Smooth muscle cell (in vitro differentiated cells): ENCODE data around the gene RPS26. TPM values are rescaled to one million over a fixed set of nuclear protein-coding genes. Genes with fewer than 3 reads are reported as not detected.

Source experiments
- DNase-seq: peaks from one replicate; lab custom pipeline; 2025; ENCODE audit not compliant: unreplicated experiment; lab: John Stamatoyannopoulos, UW
- H2AFZ ChIP-seq: fragments of 200-600 bp; sonication (generic); 2 replicates; pipeline ENCODE4 v1.6.0; 2016; ENCODE audit warnings: antibody characterized with exemption, low read depth, mild to moderate bottlenecking
- H3F3A ChIP-seq: fragments of 200-600 bp; sonication (generic); 2 replicates; pipeline ENCODE4 v1.6.0; 2017; ENCODE audit warnings: antibody characterized with exemption, low read depth
- H3K27ac ChIP-seq: fragments of 200-600 bp; sonication (generic); 2 replicates; pipeline ENCODE4 v1.5.1; 2016; ENCODE audit warnings: low read depth, mild to moderate bottlenecking
- H3K27me3 ChIP-seq: fragments of 200-600 bp; sonication (generic); 2 replicates; pipeline ENCODE4 v1.6.1; 2016; ENCODE audit warnings: low read depth, mild to moderate bottlenecking
- H3K36me3 ChIP-seq: fragments of 200-600 bp; sonication (generic); 2 replicates; pipeline ENCODE4 v1.5.1; 2016; ENCODE audit warnings: low read depth
- H3K4me1 ChIP-seq: fragments of 200-600 bp; sonication (generic); 2 replicates; pipeline ENCODE4 v1.5.1; 2016; ENCODE audit warnings: low read depth
- H3K4me2 ChIP-seq: fragments of 200-600 bp; sonication (generic); 2 replicates; pipeline ENCODE4 v1.6.0; 2016; ENCODE audit warnings: mild to moderate bottlenecking
- H3K4me3 ChIP-seq: fragments of 200-600 bp; sonication (generic); 2 replicates; pipeline ENCODE4 v1.5.1; 2016; ENCODE audit warnings: mild to moderate bottlenecking
- H3K79me2 ChIP-seq: fragments of 200-600 bp; sonication (generic); 2 replicates; pipeline ENCODE4 v1.6.0; 2016; ENCODE audit warnings: low read depth, mild to moderate bottlenecking
- H3K9ac ChIP-seq: fragments of 200-600 bp; sonication (generic); 2 replicates; pipeline ENCODE4 v1.6.0; 2016; ENCODE audit warnings: low read depth
- H3K9me3 ChIP-seq: fragments of 200-600 bp; sonication (generic); replicated peaks from 2 replicates; pipeline ENCODE4 v1.5.1; 2016; ENCODE audit warnings: low read depth
- H4K20me1 ChIP-seq: fragments of 200-600 bp; sonication (generic); 2 replicates; pipeline ENCODE4 v1.6.0; 2016; ENCODE audit warnings: low read depth
- CTCF ChIP-seq: fragments of 200-600 bp; sonication (generic); IDR thresholded peaks from 2 replicates; pipeline ENCODE4 v1.5.1; 2017; ENCODE audit warnings: borderline replicate concordance, mild to moderate bottlenecking, antibody characterized with exemption; ENCODE audit not compliant: insufficient read depth, poor library complexity, severe bottlenecking
- WGBS: methylation state at CpG from one replicate; pipeline ENCODE4 v1.1.7; 2016; ENCODE audit warnings: low lambda C conversion rate; 5-methylcytosine and 5-hydroxymethylcytosine counted together
- polyA plus RNA-seq: library from polyadenylated mRNA; unstranded; fragments of >200 nt; fragmentation: Nextera tagmentation; extraction: Ambion mirVana; gene quantifications from 2 replicates; pipeline ENCODE4 v1.2.1, GENCODE V29; 2016
- total RNA-seq: library from RNA; depleted of rRNA; stranded (reverse); fragments of >200 nt; gene quantifications from 2 replicates; pipeline ENCODE4 v1.2.3, GENCODE V29; 2014

The RPS26 gene
- total and polyA plus RNA-seq, 2 experiments from 2014 or later: 282 to 845 TPM

- WGBS: 47% methylated on average over 2 of the region's 2 CpGs
- H3K9ac ChIP-seq: no peak overlapping the region
- no peaks in the 10 kb centered on the region for H3K79me2 ChIP-seq
- no peaks in the 10 kb centered on the region for H3K27me3 ChIP-seq
- no peak overlapping the region for H3K27ac ChIP-seq
- no peaks in the 10 kb centered on the region for H3F3A ChIP-seq
- no peak overlapping the region for H2AFZ ChIP-seq
- H3K4me1 ChIP-seq: peaks cover 8% of the 10 kb centered on the region
- no peaks in the 10 kb centered on the region for H3K9me3 ChIP-seq
- DNase-seq: no peak
- H3K4me2 ChIP-seq: no peak overlapping the region
- no peaks in the 10 kb centered on the region for H4K20me1 ChIP-seq
- TF ChIP-seq CTCF: no peak
- H3K4me3 ChIP-seq: no peak overlapping the region
- no peaks in the 10 kb centered on the region for H3K36me3 ChIP-seq
Measured at GRCh38 chr12:56010111-56010570, 31.6 kb upstream of the RPS26 start.

DNA sequence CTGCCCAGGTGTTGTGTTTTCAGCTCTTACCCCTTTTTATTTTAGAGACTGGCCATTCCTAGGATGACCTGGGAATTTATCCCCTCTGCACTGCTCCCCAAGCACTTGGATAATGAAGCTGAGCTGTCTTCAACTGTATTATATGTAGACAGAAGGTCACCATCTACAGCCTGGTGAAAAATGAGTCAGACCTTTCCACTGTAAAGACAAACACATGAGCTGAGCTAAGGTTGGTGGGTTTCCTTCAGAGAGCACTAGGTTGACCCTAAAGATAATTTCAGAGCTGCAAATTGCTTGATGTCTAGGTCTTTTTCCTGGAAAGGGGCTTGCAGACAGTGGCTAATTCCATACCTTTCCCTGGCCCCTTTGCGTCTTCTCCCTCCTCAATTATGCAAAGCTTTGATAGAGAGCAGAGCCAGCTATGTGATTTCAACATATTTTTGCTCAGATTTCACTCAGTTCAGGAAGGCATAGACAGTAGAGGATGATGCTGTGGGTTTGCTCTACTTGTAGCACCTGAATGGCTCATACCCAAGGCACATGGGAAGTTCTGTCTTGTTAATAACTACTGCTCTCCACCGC is 30.1 kb upstream of the RPS26 start:
- peaks cover 8% of the 10 kb centered on the region for H3K4me1 ChIP-seq
- H3K4me3 ChIP-seq: no peak overlapping the region
- H4K20me1 ChIP-seq: no peaks in the 10 kb centered on the region
- H3K79me2 ChIP-seq: no peaks in the 10 kb centered on the region
- 85% methylated on average over 2 of the region's 2 CpGs for whole genome bisulfite sequencing
- H3K27ac ChIP-seq: no peak overlapping the region
- H3K9ac ChIP-seq: no peak overlapping the region
- DNase-seq: no peak
- H3K27me3 ChIP-seq: no peaks in the 10 kb centered on the region
- H3F3A ChIP-seq: no peaks in the 10 kb centered on the region
- H3K9me3 ChIP-seq: no peaks in the 10 kb centered on the region
- H3K36me3 ChIP-seq: no peaks in the 10 kb centered on the region
- no peak overlapping the region for H2AFZ ChIP-seq
- no peak overlapping the region for H3K4me2 ChIP-seq
- no peak for TF ChIP-seq CTCF

DNA sequence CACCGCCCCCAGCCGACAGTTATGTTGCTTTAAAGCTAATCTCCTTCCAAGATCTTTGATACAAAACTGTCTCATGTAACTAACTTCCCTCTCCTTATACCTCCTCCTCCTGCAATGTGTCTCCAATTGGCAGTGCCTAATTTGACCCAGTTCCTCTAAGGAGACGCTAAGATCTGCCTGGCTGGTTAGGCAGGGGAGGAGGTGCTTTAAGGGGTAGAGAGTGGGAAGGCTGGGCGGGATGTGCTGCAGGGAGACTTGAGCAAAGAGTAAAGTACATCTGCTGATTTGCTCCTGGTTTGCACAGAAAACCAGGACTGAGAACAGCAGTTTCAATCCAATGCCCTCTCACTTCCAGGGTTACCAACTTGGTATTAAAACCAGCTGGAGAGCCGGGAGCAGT is 28.2 kb upstream of the RPS26 start:
- H3K27me3 ChIP-seq: no peaks in the 10 kb centered on the region
- no peaks in the 10 kb centered on the region for H3K36me3 ChIP-seq
- no peak overlapping the region for H2AFZ ChIP-seq
- H3K9ac ChIP-seq: no peak overlapping the region
- no peaks in the 10 kb centered on the region for H3K9me3 ChIP-seq
- no peaks in the 10 kb centered on the region for H3F3A ChIP-seq
- H3K27ac ChIP-seq: no peak overlapping the region
- 90% methylated on average over 5 of the region's 5 CpGs for WGBS
- H3K4me1 ChIP-seq: no peaks in the 10 kb centered on the region
- DNase-seq: no peak
- no peaks in the 10 kb centered on the region for H3K79me2 ChIP-seq
- no peak for TF ChIP-seq CTCF
- no peak overlapping the region for H3K4me2 ChIP-seq
- no peaks in the 10 kb centered on the region for H4K20me1 ChIP-seq
- no peak overlapping the region for H3K4me3 ChIP-seq

GRCh38 chr12:56014205-56014604 is 27.5 kb upstream of the RPS26 start:
- Histone ChIP-seq H3K9me3 (no peaks in the 10 kb centered on the region), H3K9ac (no peak overlapping the region), H3F3A (no peaks in the 10 kb centered on the region), H3K4me3 (no peak overlapping the region), H3K79me2 (no peaks in the 10 kb centered on the region), H3K27me3 (no peaks in the 10 kb centered on the region), H3K27ac (no peak overlapping the region), H3K36me3 (no peaks in the 10 kb centered on the region), H2AFZ (no peak overlapping the region), H4K20me1 (no peaks in the 10 kb centered on the region), H3K4me2 (no peak overlapping the region), H3K4me1 (no peaks in the 10 kb centered on the region)
- no peak for DNase-seq
- WGBS: 72% methylated on average over 2 of the region's 2 CpGs
- no peak for TF ChIP-seq CTCF
